Measurements from ENCODE around the gene USP12. TPM values are rescaled to one million over a fixed set of nuclear protein-coding genes. Genes with fewer than 3 reads are reported as not detected.

USP12 gene, protein sequence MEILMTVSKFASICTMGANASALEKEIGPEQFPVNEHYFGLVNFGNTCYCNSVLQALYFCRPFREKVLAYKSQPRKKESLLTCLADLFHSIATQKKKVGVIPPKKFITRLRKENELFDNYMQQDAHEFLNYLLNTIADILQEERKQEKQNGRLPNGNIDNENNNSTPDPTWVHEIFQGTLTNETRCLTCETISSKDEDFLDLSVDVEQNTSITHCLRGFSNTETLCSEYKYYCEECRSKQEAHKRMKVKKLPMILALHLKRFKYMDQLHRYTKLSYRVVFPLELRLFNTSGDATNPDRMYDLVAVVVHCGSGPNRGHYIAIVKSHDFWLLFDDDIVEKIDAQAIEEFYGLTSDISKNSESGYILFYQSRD
- 26.0 and 29.5 TPM in 2 replicates for total RNA-seq

DNA sequence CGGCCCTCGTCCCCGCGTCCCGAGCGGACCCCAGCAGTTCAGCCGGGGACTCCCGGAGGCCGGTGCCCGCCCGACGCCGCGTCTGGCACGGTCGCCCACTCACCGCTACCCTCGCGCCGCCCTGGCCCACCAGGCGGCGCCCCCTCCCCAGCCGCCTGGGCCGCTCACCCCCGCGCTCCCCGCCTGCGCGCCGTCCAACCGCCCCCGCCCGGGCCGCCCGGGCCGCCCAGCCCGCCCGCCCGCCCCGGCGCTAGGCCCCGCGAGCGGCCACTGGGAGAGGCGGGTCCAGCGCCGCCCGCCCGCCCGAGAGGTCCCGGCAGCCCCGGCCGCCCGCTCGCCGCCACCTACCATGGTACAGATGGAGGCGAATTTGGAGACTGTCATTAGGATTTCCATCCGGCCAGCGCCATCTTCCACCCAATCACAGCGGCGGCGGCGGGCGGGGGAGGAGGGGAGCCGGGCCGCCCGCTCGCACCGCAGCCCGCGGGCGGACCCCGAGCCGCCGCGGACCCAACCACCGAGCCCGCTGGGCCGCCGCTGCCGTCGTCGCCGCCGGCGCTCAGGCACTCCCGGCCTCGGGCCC lies at the start of gene USP12:
Gene USP12, minus strand, starts transcription at position 568 of the 583 bp plus-strand sequence. Its CDS starts 172 bp downstream, at position 396.

Other genes with a start within 250 kb of the USP12 start
- gene RPL21, start 79.7 kb upstream of the USP12 start, total RNA-seq = 693 and 960 TPM in 2 replicates
- 1.7 and 1.9 TPM in 2 replicates for gene RASL11A, start 99.0 kb upstream of the USP12 start, total RNA-seq

Measured in endothelial cell of coronary artery (primary cell).